ELR (cell line): ENCODE results near the gene WASL.
A peak's percentile ranks its signal among the peaks of the same experiment; 100 is the strongest.
"Not testable (repeated sequence)": the region's sequence is repeated elsewhere in the genome, so short reads cannot be mapped to it uniquely, and the experiment has no call there.

Experiments used
- DNase-seq: peaks from one replicate; pipeline ENCODE4 v3.0.0-alpha.2; 2015; ENCODE audit warnings: low read depth

Gene WASL

DNA sequence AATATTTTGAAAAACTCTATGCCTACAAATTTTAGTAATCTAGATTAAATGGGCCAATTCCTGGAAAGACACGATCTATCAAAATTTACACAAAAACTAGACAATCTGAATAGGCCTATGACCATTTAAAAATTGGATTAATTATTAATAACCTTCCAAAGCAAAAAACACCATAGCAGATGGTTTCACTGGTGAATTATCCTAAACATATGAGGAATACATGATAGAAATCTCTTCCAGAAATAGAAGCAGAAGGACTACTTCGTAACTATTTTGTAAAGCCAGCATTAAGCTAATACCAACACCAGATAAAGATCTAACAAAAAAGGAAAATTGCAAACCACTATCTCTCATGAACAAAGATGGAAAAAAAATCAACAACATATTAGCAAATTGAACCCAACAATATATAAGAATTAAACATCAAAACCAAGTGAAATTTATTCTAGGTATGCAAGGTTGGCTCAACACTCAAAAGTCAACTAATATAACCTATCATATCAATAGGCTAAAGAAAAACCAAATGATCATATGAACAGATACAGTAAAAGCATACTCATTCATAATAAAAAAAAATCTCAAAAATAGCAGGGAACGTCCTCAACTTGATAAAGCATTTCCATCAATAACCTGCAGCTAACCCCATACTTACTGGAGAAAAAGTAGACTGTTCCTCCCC lies 16.3 kb downstream of the WASL start:
- DNase-seq, result no peak

- DNase-seq, result no peak
These were observed 19.6 kb downstream of the WASL start for GRCh38 chr7:123729218-123729578.

DNA sequence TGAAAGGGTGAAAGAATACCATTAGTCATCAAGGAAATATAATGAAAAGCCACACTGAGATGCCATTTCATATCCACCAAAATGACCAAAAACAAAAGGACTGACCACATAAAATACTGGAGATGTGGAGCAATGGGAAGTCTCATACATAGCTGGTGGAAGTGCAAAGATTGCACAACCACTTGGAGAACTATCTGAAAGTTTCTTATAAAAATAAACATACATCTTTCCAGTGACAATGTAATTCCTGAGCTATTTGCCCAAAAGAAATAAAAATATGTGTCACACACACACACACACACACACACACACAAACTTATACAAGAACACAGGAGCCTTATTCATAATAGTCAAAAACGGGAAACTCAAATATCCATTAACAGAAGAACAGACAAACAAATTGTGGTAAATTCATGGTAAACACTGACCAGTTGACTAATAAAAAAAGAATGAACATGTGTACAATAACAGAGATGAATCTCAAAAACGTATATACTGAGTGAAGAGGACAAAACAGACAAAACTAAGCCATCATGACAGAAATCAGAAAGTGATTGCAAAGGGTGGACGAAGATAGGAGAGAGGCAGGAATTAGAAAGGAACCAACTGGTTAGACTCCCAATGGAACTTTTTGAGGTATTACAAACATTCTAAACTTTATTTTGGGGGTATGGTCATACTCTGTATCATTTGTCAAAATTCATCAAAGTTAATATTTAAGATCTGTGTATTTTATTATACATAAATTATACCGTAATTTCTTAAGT lies 21.5 kb downstream of the WASL start:
- DNase-seq, result peak; percentile 83

DNA sequence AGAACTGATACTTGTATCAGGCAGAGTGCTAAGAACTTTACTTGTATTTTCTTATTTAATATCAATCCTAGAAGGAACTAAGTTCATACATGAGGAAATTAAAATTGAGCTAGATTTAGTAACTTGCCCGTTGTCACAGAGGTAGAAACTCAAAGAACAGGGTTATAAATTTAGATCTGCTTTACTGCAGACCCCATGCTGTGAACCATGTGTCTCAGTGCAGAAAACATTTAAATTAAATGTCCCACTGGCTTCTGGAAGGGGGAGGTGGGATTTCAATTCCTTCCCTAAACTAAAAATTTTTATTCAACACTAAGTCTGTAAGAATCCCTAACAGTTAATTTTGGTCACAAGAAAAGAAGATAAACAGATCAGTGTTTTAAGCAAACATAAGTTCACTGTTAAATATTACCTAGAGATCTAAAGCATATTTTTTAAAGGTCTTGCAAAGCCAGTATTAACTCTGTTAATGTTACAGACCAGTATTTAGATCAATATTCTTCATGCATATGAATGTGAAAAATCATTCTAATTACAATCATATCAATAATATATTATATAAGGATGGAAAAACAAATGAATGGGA lies 23.1 kb downstream of the WASL start:
- DNase-seq, result no peak

DNA sequence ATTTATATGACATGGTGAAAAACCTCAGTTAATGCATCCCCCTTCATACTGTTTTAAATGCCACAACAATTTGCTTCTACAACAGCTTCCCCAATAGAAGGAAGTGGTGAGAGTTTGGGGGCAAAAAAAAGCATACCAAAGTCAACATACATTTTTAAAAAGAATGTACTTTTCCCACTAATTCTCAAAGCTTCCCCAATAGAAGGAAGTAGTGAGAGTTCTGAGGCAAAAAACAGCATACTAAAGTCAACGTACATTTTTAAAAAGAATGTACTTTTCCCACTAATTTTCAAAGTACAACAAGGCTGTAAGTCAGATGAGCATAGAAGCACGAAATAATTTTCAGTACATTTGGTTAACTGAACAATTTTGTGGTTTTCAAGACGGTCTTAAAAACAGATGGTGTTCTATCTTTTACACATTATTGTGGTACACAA lies 24.0 kb downstream of the WASL start:
- no peak for DNase-seq

DNA sequence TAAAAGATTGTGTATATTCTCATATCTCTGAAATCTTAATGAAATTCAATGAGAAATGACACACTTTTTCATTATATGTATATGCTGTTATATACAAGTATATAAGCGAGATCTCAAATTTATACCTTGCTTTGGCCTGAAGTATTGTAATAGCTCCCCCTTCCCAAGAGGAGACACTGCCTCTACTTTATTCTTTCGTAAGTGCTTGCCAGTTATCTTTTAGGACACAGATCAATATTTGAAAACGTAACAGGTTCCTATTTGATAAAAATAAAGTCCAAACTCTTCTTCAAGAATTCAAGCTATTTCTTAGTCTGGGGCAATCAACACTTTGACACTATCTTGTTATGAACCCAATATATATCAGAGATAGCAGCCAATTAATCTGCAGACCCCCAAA lies 24.9 kb downstream of the WASL start:
- DNase-seq, result no peak

GRCh38 chr7:123720527-123720926 lies 28.3 kb downstream of the WASL start:
- not testable (repeated sequence) for DNase-seq

DNA sequence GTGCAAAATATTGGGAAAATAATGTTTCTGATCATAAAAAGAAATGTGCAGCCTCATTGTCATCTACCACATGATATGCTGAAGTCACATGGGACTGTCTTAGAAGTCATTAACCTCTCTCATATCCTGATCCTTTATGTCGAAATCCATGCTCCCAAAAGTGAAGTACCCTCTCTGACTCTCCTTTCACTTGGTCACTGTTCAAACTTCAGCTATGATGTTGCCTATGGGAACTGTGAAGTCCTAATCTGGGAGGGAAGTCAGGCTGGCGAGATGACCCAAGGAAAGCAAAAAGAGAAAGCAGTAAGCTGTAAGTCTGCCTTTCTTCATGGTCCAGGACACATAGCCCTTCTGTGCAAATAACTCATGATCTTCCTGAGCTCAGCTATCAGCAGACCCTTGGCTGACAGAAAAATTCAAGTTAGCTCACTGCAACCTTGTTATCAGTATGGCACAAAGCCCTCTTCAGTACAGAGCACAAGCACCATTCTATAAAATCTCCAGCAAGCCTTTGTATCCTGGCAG lies 29.5 kb downstream of the WASL start:
- DNase-seq, result no peak

GRCh38 chr7:123718773-123719172 lies 30.0 kb downstream of the WASL start:
- no peak for DNase-seq

DNA sequence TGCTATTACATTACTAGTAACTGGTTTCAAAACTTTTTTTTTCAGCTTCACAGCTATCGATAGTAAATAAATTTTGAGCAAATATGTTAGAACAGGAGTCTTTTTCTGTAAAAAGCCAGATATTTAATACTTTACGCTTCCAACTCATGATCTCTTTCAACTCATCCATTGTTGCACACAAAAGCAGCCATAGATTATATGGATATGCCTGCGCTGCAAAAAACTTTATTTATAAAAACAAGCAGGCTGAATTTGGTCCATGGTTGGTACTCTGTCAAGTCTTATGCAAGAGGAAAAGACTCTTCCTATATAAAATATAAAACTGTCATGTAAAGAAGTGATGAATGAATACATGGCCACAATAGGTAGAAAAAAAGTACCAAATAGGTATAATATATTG lies 31.1 kb downstream of the WASL start:
- DNase-seq, result no peak

- no peak for DNase-seq
These were observed 31.9 kb downstream of the WASL start for GRCh38 chr7:123716877-123717276.

GRCh38 chr7:123715799-123716198 lies 33.0 kb downstream of the WASL start:
- no peak for DNase-seq

DNA sequence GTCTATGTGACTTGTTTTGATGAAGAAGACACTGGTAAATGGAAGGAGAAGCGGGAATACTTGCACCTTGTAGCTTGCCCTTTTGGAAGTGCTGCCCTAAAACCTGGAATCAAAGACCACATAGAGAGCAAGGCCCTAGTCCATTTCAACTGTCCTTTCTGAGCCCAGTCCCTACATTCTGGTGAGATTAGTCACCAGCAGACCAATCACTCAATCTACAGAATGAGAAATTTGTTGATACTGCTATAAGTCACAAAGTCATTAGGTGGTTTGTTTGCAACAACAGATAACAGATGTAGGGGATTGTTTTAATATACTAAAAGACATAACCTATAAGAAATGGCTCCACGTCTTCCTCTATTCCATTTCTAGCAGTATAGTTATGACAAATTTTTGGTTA lies 33.6 kb downstream of the WASL start:
- DNase-seq, result peak; percentile 49

GRCh38 chr7:123714296-123715080 lies 34.3 kb downstream of the WASL start:
- DNase-seq, result no peak

DNA sequence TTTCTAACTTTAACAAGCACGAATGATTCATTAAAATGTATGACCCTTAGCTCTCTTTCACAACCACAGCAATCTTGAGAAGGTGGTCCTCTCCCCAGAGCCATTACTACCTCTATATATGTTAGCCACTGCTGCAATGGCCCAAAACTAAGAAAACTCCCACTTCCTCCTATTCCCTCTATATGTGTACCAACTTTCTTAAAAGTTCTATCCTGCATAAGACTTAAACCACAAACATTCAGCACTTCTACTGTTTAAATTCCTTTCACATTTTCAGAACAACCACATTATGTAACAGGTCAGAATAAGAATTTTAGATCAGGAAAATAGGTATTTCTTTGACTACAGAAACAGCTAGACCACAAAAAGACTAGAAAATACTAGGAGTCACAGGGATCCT lies 36.2 kb downstream of the WASL start:
- DNase-seq, result peak; percentile 39

DNA sequence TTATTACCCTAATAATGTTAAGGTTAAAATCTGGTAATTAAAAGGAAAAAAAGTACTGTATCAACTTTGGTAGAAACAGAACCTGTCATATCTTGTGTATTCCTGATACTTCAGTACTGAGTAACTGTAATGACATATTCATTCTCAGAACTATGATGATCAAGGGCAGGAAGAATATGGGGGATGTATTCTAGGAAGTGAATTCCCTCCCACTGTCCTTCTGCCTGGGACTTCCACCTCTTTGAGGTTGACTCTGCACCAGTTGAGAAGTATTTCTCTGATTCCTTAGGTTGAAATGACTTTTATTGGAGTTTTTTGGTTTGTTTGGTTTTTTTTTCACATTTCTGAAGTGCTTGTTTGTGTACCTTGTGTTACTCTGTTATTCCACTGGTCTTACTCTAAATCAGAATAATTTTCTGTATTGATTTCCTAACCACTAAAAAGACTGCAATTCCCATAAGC lies 36.9 kb downstream of the WASL start:
- DNase-seq, result no peak

- DNase-seq, result no peak
These were observed 38.1 kb downstream of the WASL start for GRCh38 chr7:123710683-123711082.

- DNase-seq, result no peak
These were observed 39.3 kb downstream of the WASL start for GRCh38 chr7:123709525-123709924.

- no peak for DNase-seq
These were observed 43.4 kb downstream of the WASL start for GRCh38 chr7:123705211-123705901.

GRCh38 chr7:123695944-123696677 lies 52.7 kb downstream of the WASL start:
- DNase-seq, result no peak

- DNase-seq, result no peak
These were observed 56.3 kb downstream of the WASL start for GRCh38 chr7:123692471-123692877.
